NOMO-1 treated with DMSO at 0.1 percent for 48 hours (cell line): Measurements from ENCODE around the gene EIF2B4.
A peak's percentile ranks its signal among the peaks of the same experiment; 100 is the strongest.
"Not testable (repeated sequence)": the region's sequence is repeated elsewhere in the genome, so short reads cannot be mapped to it uniquely, and the experiment has no call there.

ENCODE experiments used
- DNase-seq: peaks from one replicate; lab custom pipeline; 2025; ENCODE audit not compliant: unreplicated experiment; lab: John Stamatoyannopoulos, UW

The EIF2B4 gene

DNA sequence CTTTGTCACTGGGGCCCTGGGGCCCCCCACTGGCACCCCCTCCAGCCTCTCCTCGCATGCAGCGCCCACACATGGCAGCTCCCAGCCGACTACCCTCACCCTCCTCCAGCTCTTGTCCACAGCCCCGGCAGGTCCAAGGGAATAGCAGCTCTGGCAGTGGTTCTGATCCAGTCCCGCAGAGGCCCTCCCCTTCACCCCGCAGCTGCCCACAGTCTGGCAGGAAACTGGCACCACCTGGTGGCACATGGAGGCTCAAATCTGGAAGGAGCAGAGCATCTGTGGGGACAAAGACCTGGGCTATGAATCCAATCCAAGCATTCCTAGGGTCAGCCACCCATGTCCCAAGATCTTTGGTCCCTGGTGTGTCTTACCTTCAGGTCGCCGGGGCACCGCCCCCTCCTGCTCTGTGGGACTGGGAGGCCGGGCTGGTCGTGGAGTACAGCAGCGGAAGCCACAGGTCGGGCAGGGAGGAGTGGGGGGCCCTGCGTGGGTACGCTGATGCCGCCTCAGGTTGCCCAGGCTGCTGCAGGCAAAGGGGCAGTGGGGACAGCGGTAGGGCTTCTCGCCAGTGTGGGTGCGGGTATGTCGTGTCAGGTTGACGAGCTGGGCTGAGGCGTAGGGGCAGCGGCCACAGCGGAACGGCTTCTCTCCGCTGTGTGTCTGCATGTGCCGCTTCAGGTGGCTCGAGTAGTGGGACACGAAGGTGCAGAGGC, 8.1 kb upstream of the EIF2B4 start:
- DNase-seq = no peak

DNA sequence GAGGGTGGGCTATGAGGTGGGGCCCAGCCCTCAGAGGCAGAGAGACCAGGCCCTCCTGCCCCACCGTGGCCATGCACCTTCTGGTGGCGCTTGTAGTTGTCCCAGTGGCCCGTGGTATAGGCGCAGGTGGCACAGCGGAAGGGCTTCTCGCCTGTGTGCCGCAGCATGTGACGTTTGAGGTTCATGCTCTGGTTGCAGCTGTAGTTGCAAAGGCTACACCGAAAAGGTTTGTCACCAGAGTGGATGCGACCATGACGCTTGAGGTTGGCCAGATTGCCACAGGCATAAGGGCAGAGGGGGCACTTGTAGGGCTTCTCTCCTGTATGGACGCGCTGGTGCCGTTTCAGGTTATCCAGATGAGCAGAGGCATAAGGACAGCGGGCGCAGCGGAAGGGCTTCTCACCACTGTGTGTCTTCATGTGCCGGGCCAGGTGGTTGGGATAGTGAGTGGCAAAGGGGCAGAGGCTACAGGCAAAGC, 7.5 kb upstream of the EIF2B4 start:
- no peak for DNase-seq

DNA sequence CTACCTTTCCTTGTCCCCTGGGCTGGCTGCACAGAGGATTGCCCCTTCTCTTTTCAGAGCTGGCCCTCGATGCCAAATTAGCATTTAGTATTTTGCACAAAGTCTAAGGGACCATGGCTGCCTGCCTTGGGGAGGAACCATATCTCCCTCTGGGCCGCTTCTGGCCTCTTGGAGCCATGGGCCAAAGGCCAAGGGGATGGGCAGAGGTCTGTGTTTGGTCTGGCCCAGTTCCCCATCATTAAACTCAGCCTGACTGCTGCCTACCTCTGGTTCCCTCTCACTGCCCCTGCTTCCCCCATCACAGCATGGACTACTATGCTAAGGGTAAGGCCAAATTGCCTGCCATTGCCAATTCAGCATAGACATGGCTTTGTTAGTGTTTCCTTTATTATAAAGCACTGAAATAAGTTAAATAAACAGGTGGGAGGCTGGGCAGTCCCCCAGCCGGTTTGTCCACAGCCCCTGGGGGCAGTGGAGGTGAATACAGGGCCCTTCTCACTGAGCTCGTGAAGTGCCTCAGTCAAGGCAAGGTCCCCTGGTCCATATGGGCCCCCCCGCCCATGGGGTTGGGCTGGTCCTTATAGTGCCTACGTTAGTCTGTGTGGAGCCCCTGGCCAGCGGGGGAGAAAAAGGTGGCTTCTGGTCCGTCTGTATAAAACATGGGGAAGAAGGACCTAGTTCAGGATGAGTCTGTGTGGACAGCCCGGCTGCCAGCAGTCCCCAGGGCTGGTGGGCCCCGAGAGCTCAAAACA, 6.9 kb upstream of the EIF2B4 start:
- no peak for DNase-seq

DNA sequence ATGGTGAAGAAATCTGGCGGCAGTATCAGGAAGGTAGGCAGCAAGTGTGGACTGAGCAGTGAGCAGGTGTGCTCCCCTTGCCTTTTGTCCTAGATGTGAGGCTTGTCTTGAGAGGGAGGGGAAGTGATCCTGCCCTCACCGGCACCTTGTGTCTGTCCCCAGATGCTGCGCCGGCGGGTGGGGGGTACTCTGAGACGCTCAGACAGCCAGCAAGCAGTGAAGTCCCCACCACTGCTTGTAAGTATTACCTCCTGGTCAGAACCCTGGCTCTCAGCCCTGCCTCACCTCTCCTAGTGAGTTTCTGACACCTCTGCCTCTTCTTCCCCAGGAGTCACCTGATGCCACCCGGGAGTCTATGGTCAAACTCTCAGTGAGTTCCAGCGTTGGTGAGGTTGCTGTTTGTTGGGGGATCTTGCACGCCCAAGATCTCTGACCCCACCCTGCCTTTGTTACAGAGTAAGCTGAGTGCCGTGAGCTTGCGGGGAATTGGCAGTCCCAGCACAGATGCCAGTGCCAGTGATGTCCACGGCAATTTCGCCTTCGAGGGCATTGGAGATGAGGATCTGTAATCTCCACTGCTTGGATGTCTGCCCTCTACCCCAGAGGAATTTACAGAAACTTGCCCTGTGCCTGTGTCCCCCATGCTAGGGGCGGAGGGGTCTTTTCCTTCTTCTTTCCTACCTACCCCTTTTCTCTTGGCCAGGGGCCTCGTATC, 6.2 kb upstream of the EIF2B4 start:
- DNase-seq = no peak

DNA sequence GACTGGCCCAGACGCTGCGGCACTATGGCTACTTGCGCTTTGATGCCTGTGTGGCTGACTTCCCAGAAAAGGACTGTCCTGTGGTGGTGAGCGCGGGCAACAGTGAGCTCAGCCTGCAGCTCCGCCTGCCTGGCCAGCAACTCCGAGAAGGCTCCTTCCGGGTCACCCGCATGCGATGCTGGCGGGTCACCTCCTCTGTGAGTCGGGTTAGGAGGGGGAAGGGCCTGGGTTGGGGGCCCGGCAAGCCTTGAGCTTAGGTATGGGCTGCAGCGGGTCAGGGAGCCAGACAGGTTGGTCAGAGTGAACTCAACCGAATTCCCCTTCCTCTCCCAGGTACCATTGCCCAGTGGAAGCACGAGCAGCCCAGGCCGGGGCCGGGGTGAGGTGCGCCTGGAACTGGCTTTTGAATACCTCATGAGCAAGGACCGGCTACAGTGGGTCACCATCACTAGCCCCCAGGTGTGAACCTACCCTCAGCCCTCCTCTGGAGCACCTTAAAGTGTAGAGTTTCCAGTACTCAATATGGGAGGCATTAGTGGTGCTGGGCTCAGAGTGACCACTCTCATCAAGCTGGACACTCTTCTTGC, 5.5 kb upstream of the EIF2B4 start:
- DNase-seq = no peak

DNA sequence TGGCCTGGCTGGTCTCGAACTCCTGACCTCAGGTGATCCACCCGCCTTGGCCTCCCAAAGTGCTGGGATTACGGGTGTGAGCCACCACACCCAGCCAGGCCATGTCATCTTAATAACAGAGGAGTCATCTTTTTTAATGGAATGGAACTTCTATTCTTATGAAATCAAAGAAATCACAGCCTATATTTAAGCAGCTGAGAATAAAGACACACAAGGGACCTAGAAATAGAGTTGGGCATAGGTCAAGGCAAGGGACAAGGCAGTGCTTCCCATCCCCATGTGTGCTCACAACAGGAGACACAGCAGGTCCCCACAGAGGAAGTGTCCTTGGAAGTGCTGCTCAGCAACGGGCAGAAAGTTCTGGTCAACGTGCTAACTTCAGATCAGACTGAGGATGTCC, 3.4 kb upstream of the EIF2B4 start:
- no peak for DNase-seq

DNA sequence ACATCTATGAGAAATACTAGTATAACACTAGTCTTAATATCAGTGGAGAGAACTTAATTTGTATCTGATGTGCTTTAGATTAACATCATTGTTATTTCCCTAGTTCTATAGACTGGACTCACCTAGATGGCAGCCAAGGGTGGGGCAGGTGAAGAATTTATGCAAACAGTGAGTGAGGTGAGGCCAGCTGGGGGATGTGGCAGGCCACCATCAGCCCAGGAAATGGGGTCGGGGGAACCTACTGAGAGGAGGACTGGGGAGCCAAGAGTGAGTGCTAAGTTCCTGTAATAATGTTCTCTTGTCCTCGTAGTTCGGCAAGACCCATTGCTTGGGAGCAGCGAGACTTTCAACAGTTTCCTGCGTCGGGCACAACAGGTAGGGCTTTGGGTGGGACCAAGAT, 2.8 kb upstream of the EIF2B4 start:
- no peak for DNase-seq

DNA sequence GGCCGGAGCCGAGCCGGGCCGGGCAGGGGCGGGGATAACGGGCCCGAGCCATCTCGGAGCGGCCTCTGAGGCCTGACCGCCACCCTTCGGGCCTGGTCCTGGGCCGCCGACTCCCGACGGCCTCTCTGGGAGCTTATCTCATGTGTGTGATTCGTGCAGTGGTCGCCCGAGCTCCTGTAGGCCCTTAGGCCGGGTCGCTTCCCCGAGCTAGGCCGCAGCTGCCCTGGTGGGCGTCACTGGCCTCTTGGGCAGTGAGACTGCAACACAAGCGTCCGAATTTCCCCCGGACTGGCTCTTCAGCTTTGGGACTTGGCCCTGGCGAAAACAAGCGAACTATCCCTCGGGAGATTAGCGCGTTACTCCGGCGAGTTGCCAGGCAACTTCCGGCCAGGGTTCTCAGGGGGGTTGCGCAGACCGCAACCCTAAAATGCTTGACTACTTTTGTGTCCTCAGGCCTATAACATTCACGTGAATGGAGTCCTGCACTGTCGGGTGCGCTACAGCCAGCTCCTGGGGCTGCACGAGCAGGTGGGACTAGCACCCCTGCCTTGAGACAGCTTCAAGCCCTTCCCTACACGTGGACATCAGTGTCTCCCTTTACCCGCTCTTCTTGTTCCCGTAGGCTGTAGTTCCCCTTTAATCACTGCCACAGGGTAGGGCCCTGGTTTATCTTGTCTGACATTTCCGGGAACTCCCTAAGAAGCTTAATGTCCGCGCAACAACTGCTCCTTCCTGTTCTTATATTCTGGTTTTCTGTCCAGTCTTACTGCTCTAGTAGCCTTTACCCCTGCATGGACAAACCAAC, 880 bp upstream of the EIF2B4 start:
- peak; percentile 94 for DNase-seq

DNA sequence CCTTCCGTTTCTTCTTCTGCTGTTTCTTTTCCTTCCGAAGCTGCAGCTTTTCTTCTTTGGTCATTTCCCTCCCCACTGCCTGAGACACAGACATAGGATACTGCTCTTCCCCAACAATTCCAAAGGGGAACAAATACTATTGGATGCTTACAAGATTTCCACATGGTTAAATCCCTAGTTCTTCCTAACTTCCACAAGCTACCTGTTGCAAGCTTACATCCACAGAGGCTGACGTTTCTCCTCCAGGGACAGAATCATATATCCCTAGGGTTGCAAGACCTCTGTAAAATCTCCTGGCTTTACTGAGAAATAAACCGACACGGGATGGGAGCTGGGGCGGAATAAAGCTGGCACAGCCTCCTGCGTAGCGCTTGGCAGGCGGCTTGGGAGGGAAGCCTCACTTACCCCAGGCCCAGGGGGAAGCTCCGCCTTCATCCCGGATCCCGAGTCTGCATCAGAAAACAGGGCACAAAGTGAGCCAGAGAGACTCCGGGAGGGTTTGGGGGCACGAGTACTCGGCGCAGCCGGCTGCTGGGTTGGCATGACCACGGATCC, 590 bp downstream of the EIF2B4 start:
- DNase-seq = no peak

DNA sequence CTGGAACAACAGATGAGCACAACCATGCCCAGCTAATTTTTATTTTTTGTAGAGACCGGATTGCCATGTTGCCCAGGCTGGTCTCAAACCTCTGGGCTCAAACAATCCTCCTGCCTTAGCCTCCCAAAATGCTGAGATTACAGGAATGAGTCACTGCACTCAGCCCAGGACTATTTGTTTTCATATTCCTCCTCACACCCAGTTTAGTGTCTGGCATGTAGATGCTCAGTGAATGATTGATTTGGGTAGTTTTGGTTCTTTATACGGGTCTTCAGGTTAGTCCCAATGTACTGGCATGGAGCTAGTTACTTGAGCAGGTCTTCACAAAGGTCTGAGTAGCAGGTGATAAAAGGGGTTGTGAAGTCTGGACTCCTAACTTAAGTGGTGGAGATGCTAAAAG, 6.2 kb downstream of the EIF2B4 start:
- no peak for DNase-seq

DNA sequence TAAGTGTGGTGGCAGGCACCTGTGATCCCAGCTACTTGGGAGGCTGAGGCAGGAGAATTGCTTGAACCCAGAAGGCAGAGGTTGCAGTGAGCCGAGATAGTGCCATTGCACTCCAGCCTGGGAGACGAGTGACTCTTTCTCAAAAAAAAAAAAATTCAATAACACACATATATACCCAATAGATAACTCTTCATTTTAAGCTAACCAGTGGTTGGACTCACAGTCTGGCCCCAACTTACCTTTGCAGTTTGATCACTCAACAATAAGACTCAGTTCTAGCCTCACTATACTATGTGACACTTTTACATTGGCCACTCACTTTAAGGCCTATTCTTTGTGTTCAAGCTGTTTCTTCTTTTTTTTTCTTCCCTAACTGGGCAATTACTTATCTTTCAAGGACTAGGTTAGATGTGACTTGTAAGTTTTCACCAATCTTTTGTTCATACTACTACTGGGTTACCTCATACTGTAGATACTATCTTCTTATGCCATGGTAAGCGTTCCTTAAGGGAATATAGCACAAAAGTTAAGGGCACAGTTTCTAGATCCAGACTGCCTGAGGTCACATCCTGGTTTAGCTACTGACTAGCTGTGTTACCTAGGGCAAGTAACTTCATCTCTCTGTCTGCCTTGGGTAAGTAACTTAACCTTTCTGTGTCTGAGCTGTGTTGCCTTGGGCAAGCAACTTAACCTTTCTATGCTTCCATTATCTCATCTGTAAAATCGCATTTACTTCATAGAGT, 7.3 kb downstream of the EIF2B4 start:
- no peak for DNase-seq

DNA sequence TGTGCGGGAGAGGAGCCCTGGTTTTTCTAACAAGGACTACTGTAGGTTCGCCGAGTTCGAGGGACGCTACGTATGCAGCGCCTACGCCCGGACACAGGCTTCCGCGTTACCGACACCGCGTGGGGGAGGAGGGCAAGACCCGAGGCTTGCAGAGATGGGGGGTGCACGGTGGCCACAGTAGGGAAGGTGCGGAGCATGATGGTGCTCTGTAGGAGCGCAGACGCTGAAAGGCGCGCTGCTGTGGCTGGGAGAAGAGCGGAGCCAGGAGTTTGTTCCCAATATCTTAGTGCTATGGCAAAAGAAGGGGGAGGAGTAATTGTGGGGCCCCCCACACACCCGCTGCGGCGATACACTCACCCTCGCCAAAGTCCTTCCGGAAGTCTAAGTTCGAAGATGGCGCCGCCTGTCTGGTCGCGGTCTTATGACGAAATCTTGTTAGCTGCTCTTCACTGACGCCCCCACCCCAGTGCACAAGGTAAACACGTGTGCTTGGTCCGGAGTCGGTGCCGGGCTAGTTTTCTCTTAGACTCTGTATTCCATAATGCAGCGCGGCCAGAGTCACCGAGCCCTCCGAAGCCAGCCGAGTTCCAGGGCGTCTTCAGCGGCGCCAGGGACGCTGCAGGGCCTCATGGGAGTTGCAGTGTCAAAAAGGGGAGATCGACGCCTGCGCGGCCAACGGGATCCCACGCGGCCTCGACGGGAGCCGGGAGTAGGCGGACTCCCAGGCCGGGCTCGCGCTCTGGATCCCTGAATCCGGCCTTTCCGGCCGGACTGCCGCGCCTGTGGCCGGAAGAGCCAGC, 13.6 kb downstream of the EIF2B4 start, which contains the start of gene GTF3C2:
TSS of gene GTF3C2 (minus strand) at position 383 of the 800 bp plus-strand sequence. CDS start 13,210 bp downstream, outside the sequence.
- peak; percentile 97 for DNase-seq

DNA sequence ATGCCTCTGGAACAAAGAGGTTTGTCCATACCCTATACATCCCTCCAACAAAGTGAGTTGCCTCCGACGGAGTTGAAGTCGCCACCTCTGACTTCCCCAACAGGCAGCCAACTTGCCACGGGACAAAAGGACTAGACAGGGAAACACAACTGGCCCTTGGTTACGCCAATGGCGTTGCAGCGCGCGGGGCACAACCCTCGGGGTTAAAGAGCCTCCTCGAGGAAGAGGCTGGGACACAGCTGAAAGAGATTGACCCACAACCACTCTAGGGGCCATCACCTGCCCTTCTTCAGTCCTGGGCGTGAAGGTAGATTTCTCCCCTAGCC, 14.1 kb downstream of the EIF2B4 start:
- DNase-seq = peak; percentile 73

DNA sequence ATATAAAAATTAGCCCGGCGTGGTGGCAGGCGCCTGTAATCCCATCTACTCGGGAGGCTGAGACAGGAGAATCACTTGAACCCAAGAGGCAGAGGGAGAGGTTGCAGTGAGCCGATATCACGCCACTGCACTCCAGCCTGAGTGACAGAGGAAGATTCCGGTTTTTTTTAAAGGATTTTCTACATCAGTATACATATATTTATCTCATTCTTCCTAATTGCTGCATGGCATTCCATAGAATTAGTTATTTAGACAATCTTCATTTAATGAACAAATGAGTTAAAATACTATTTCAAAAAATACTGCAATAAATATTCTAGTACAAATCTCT, 15.6 kb downstream of the EIF2B4 start:
- DNase-seq = no peak

DNA sequence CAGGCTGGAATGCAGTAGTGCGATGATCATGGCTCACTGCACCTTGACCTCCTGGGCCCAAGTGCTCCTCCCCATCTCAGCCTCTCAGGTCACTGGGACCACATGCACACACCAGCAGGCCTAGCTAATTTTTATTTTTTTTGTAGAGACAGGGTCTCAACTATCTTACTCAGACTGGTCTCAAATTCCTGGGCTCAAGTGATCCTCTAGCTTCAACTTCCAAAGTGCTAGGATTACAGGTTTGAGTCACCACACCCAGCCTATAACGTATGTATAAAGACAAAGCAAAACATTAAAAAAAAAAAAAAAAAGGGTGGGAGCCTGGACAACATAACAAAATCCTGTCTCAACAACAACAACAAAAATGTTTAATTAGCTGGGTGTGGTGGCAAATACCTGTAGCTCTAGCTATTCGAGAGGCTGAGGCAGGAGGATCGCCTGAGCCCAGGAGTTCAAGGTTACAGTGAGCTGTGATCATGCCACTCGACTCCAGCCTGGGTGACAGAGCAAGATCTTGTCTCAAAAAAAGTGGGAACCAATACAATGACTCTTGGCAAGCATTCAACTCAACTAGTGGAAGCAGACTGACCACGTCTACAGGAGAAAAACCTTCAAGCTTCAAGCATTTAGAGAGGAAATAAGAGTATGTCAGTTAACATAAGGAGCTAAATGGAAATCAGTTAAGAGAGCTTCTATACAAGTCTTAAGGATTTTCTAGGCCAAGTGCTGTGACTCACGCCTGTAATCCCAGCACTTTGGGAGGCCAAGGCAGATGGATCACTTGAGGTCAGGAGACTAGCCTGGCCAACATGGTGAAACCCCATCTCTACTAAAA, 16.2 kb downstream of the EIF2B4 start:
- no peak for DNase-seq

DNA sequence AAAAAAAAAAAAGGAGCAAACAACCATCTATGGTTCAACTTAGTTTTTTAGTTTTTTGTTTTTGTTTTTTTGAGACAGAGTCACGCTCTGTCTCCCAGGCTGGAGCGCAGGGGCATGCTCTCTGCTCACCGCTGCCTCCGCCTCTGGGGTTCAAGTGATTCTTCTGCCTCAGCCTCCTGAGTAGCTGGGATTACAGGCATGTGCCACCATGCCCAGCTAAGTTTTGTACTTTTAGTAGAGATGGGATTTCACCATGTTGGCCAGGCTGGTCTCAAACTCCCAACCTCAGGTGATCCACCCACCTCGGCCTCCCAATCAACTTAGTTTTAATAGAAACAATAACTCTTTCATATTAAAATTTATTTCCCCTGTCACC, 16.8 kb downstream of the EIF2B4 start:
- DNase-seq = not testable (repeated sequence)

DNA sequence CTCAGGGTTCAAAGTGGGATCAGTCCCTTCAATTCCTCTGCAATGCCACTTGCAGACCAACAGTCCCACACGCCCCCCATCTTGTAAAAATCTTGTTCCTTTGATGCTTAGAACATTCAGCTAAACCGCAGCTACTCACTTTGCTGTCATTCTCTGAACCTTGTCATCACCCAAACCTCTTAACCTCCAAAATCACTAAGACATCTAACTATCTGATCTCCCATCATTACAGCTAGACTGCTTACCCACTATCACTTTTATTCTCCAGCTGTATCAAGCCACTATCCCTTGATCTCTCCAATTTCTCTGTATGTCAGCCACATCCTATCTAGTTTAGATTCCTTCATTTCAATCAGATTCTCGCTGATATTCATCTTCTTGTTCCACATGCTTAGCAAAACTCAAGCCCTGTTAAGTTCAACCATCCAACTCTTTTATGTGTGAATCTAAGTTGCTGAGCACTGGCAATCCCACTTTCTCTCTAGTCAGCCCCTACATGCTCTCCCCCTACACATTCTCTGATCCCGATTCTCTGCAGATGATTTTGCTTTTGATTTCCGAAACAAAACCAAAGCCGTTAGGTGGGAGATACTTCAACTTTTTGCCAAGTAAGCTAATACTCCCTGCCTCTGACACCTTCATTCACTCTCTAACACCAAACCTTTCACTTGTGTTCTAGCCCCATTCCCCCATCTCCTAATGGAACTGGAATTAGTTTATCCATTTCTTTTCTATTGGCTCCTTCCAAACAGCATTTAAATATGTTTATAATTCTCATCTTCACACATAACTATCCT, 18.1 kb downstream of the EIF2B4 start:
- DNase-seq = no peak
